CD4-positive, alpha-beta T cell treated with Interleukin-17A for 4 hours (primary cell): ENCODE results near the gene TSR3.

Experiments
- DNase-seq: peaks from one replicate; pipeline ENCODE4 v3.0.0-alpha.2; 2020; ENCODE audit warnings: mixed read lengths

Gene TSR3

GRCh38 chr16:1351582-1352362, at the start of gene TSR3, which contains the start of gene GNPTG:
Gene TSR3 (minus strand): TSS chr16:1351878. CDS start chr16:1351804, 74 bp downstream.
Gene GNPTG (plus strand): TSS chr16:1351931. CDS start chr16:1351966, 35 bp downstream.
- DNase-seq = peak; percentile 88

- no peak for DNase-seq
Observed at GRCh38 chr16:1401061-1401757, 49.5 kb upstream of the TSR3 start.

GRCh38 chr16:1398826-1399581, 47.3 kb upstream of the TSR3 start:
- no peak for DNase-seq

GRCh38 chr16:1398351-1398750, 46.7 kb upstream of the TSR3 start:
- no peak for DNase-seq

GRCh38 chr16:1397779-1398178, 46.1 kb upstream of the TSR3 start:
- no peak for DNase-seq

GRCh38 chr16:1395444-1396031, 43.9 kb upstream of the TSR3 start:
- no peak for DNase-seq

- no peak for DNase-seq
Observed at GRCh38 chr16:1394367-1394951, 42.8 kb upstream of the TSR3 start.

GRCh38 chr16:1393613-1394176, 42.0 kb upstream of the TSR3 start:
- DNase-seq = no peak

GRCh38 chr16:1392826-1393225, 41.1 kb upstream of the TSR3 start:
- DNase-seq = no peak

- no peak for DNase-seq
Observed at GRCh38 chr16:1390239-1390779, 38.6 kb upstream of the TSR3 start.

- no peak for DNase-seq
Observed at GRCh38 chr16:1389762-1390161, 38.1 kb upstream of the TSR3 start.

GRCh38 chr16:1387331-1387730, 35.7 kb upstream of the TSR3 start:
- DNase-seq = no peak

GRCh38 chr16:1385232-1385631, 33.6 kb upstream of the TSR3 start:
- no peak for DNase-seq

- no peak for DNase-seq
Observed at GRCh38 chr16:1383556-1383955, 31.9 kb upstream of the TSR3 start.

GRCh38 chr16:1381612-1382406, 30.1 kb upstream of the TSR3 start:
- no peak for DNase-seq

GRCh38 chr16:1380195-1380594, 28.5 kb upstream of the TSR3 start:
- DNase-seq = no peak

- DNase-seq = peak; percentile 74
Observed at GRCh38 chr16:1379304-1380076, 27.8 kb upstream of the TSR3 start.

- DNase-seq = peak; percentile 50
Observed at GRCh38 chr16:1378804-1379303, 27.2 kb upstream of the TSR3 start.

GRCh38 chr16:1378087-1378803, 26.6 kb upstream of the TSR3 start:
- DNase-seq = no peak
